HepG2 (cell line): ENCODE data around the gene OGFR. TPM values are rescaled to one million over a fixed set of nuclear protein-coding genes. Genes with fewer than 3 reads are reported as not detected.

Experiments
- AHR ChIP-seq: IDR thresholded peaks from 2 replicates; pipeline ENCODE4 v1.6.1; 2018; ENCODE audit warnings: missing genetic modification reagents, missing compliant biosample characterization
- FOXM1 ChIP-seq: sonication (generic); formaldehyde crosslinking; IDR thresholded peaks from 2 replicates; pipeline ENCODE4 v1.5.0; 2020; ENCODE audit warnings: missing genetic modification reagents
- JARID2 ChIP-seq: sonication (generic); formaldehyde crosslinking; IDR thresholded peaks from 2 replicates; pipeline ENCODE4 v1.8.1; 2023; ENCODE audit warnings: missing genetic modification reagents, inconsistent platforms; ENCODE audit not compliant: insufficient replicate concordance
- KDM5B ChIP-seq: sonication (generic); formaldehyde crosslinking; IDR thresholded peaks from 2 replicates; pipeline ENCODE4 v1.4.0; 2020; ENCODE audit warnings: missing genetic modification reagents, mild to moderate bottlenecking, borderline replicate concordance
- MAFG ChIP-seq: sonication (generic); formaldehyde crosslinking; IDR thresholded peaks from 2 replicates; pipeline ENCODE4 v1.5.1; 2020; ENCODE audit warnings: mild to moderate bottlenecking, missing genetic modification reagents
- NBN ChIP-seq: fragments of 450-650 bp; conservative IDR thresholded peaks from 2 replicates; pipeline ENCODE4 v1.6.1; 2017
- NR1H2 ChIP-seq: sonication (generic); formaldehyde crosslinking; IDR thresholded peaks from 2 replicates; pipeline ENCODE4 v1.8.1; 2022; ENCODE audit warnings: low read depth, missing genetic modification reagents, borderline replicate concordance
- PAF1 ChIP-seq: IDR thresholded peaks from 2 replicates; pipeline ENCODE4 v1.6.1; 2016; ENCODE audit warnings: missing genetic modification reagents, missing compliant biosample characterization
- POLR2G ChIP-seq: fragments of 200-400 bp; formaldehyde crosslinking; IDR thresholded peaks from 2 replicates; pipeline ENCODE4 v1.6.1; 2018; ENCODE audit warnings: mild to moderate bottlenecking, low read depth, low read length, moderate library complexity
- ZFP82 ChIP-seq: sonication (generic); formaldehyde crosslinking; IDR thresholded peaks from 2 replicates; pipeline ENCODE4 v1.5.1; 2020; ENCODE audit warnings: mild to moderate bottlenecking, missing genetic modification reagents, borderline replicate concordance
- ZNF160 ChIP-seq: sonication (generic); formaldehyde crosslinking; IDR thresholded peaks from 2 replicates; pipeline ENCODE4 v1.8.0; 2022; ENCODE audit warnings: mild to moderate bottlenecking, inconsistent platforms, missing genetic modification reagents
- ZNF256 ChIP-seq: sonication (generic); formaldehyde crosslinking; conservative IDR thresholded peaks from 2 replicates; pipeline ENCODE4 v1.4.0; 2020; ENCODE audit warnings: missing genetic modification reagents
- ZNF333 ChIP-seq: sonication (generic); formaldehyde crosslinking; IDR thresholded peaks from 2 replicates; pipeline ENCODE4 v1.4.0; 2020; ENCODE audit warnings: mild to moderate bottlenecking, missing genetic modification reagents, borderline replicate concordance
- ZNF34 ChIP-seq: sonication (generic); formaldehyde crosslinking; IDR thresholded peaks from 2 replicates; pipeline ENCODE4 v1.4.0; 2020; ENCODE audit warnings: mild to moderate bottlenecking, missing genetic modification reagents, borderline replicate concordance
- ZNF567 ChIP-seq: sonication (generic); formaldehyde crosslinking; IDR thresholded peaks from 2 replicates; pipeline ENCODE4 v1.8.1; 2023; ENCODE audit warnings: mild to moderate bottlenecking, missing genetic modification reagents, borderline replicate concordance
- ZNF777 ChIP-seq: sonication (generic); formaldehyde crosslinking; IDR thresholded peaks from 2 replicates; pipeline ENCODE4 v1.4.0; 2020; ENCODE audit warnings: missing genetic modification reagents
- ZNF879 ChIP-seq: sonication (generic); formaldehyde crosslinking; IDR thresholded peaks from 2 replicates; pipeline ENCODE4 v1.8.1; 2023; ENCODE audit warnings: missing genetic modification reagents
- ZSCAN12 ChIP-seq: sonication (generic); formaldehyde crosslinking; IDR thresholded peaks from 2 replicates; pipeline ENCODE4 v1.9.0; 2021; ENCODE audit warnings: mild to moderate bottlenecking, missing genetic modification reagents
- polyA plus RNA-seq, 8 experiments: library from polyadenylated mRNA; depleted of rRNA in 3 of 8; stranded (reverse) in 7 of 8; unstranded in 1 of 8; fragments of >200 nt; fragmentation: Illumina TruSeq in 4 of 8; extraction: Trizol in 4 of 8; gene quantifications; 2 replicates each; pipeline versions ENCODE4 v1.2.1 to v1.2.3, GENCODE V29; 2011 to 2016; ENCODE audit warnings: low read depth in 4 of 8, missing spikeins in 1 of 8, mixed read lengths in 1 of 8; ENCODE audit not compliant: insufficient read depth in 1 of 8
- total RNA-seq, 5 experiments: library from RNA; depleted of rRNA; stranded (reverse); fragments of >200 nt; fragmentation: Illumina TruSeq; extraction: Trizol; gene quantifications; 2 replicates each; pipeline ENCODE4 v1.2.3, GENCODE V29; 2016; ENCODE audit warnings: low read depth in 1 of 5
- TF ChIP-seq, protein P1 (sequence below): IDR thresholded peaks from 2 replicates; pipeline ENCODE4 v1.6.1; 2016; ENCODE audit warnings: missing compliant biosample characterization, missing genetic modification reagents, borderline replicate concordance
- TF ChIP-seq, protein P2 (sequence below): sonication (generic); formaldehyde crosslinking; IDR thresholded peaks from 2 replicates; pipeline ENCODE4 v1.8.0; 2022; ENCODE audit warnings: mild to moderate bottlenecking, missing genetic modification reagents, borderline replicate concordance
- TF ChIP-seq, protein P3 (sequence below): sonication (generic); formaldehyde crosslinking; IDR thresholded peaks from 2 replicates; pipeline ENCODE4 v1.5.0; 2020; ENCODE audit warnings: mild to moderate bottlenecking, missing genetic modification reagents
- TF ChIP-seq, protein P4 (sequence below): IDR thresholded peaks from 2 replicates; pipeline ENCODE4 v1.6.1; 2016; ENCODE audit warnings: low read depth
- TF ChIP-seq, protein P5 (sequence below): sonication (generic); formaldehyde crosslinking; IDR thresholded peaks from 2 replicates; pipeline ENCODE4 v1.4.0; 2020; ENCODE audit warnings: missing genetic modification reagents, low read depth, mild to moderate bottlenecking, borderline replicate concordance

OGFR gene
- total and polyA plus RNA-seq, 2 of the 13 experiments (the other 11 are each of a cell fraction or from before 2014, with no cell fraction given) = 47.7 to 81.8 TPM

DNA sequence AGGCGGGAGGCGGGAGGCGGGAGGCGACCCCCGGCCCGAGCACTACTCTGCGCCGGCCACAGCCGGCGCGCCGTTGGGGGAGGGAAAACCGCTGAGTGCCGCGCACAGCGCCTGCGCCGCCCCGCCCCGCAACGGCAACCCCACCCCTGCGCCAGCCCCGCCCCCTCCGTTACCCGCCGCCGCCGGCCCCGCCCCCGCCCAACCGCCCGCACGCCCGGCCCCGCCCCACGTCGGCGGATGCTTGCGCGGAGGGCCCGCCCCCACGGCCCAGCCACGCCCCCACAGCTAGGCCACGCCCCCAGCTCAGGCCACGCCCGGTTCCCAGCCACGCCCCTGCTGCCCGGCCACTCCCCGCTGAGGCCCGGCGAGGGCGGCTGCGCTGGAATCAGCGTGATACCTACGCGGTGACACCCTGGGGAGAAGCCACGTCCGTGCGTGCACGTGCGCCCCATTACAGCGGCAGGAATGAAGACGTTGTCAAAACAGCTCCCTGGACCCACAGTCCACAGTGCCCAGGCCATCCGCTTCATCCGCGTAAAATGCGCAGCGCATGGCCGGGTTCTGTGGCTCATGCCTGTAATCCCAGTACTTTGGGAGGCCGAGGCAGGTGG lies 57.2 kb downstream of the OGFR start, which contains the start of gene TCFL5 (continued):
- peak; percentile 91 for TF ChIP-seq ZNF256
- TF ChIP-seq NR1H2 = peak; percentile 52; the same call in 1 of the 2 replicates
- TF ChIP-seq KDM5B (CRISPR knock-in tag) = peak; percentile 98
- TF ChIP-seq, protein P1, sequence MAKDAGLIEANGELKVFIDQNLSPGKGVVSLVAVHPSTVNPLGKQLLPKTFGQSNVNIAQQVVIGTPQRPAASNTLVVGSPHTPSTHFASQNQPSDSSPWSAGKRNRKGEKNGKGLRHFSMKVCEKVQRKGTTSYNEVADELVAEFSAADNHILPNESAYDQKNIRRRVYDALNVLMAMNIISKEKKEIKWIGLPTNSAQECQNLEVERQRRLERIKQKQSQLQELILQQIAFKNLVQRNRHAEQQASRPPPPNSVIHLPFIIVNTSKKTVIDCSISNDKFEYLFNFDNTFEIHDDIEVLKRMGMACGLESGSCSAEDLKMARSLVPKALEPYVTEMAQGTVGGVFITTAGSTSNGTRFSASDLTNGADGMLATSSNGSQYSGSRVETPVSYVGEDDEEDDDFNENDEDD (CRISPR knock-in tag) = peak; percentile 97
- peak; percentile 93 for TF ChIP-seq JARID2
- peak; percentile 92 for TF ChIP-seq ZSCAN12 (CRISPR knock-in tag)
- no peak for TF ChIP-seq PAF1
- TF ChIP-seq ZNF333 (CRISPR knock-in tag) = peak; percentile 90; the same call in 1 of the 2 replicates
- 0 out of 2 replicates have a peak, but pooled peaks have one; percentile 54 for TF ChIP-seq ZNF879
- peak; percentile 69; the same call in 1 of the 2 replicates for TF ChIP-seq FOXM1 (CRISPR knock-in tag)
- TF ChIP-seq, protein P2, sequence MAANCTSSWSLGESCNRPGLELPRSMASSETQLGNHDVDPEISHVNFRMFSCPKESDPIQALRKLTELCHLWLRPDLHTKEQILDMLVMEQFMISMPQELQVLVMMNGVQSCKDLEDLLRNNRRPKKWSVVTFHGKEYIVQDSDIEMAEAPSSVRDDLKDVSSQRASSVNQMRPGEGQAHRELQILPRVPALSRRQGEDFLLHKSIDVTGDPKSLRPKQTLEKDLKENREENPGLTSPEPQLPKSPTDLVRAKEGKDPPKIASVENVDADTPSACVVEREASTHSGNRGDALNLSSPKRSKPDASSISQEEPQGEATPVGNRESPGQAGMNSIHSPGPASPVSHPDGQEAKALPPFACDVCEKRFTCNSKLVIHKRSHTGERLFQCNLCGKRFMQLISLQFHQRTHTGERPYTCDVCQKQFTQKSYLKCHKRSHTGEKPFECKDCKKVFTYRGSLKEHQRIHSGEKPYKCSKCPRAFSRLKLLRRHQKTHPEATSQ (CRISPR knock-in tag) = peak; percentile 70
- TF ChIP-seq, protein P3, sequence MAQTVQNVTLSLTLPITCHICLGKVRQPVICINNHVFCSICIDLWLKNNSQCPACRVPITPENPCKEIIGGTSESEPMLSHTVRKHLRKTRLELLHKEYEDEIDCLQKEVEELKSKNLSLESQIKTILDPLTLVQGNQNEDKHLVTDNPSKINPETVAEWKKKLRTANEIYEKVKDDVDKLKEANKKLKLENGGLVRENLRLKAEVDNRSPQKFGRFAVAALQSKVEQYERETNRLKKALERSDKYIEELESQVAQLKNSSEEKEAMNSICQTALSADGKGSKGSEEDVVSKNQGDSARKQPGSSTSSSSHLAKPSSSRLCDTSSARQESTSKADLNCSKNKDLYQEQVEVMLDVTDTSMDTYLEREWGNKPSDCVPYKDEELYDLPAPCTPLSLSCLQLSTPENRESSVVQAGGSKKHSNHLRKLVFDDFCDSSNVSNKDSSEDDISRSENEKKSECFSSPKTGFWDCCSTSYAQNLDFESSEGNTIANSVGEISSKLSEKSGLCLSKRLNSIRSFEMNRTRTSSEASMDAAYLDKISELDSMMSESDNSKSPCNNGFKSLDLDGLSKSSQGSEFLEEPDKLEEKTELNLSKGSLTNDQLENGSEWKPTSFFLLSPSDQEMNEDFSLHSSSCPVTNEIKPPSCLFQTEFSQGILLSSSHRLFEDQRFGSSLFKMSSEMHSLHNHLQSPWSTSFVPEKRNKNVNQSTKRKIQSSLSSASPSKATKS (CRISPR knock-in tag) = no peak
- TF ChIP-seq, protein P4, sequence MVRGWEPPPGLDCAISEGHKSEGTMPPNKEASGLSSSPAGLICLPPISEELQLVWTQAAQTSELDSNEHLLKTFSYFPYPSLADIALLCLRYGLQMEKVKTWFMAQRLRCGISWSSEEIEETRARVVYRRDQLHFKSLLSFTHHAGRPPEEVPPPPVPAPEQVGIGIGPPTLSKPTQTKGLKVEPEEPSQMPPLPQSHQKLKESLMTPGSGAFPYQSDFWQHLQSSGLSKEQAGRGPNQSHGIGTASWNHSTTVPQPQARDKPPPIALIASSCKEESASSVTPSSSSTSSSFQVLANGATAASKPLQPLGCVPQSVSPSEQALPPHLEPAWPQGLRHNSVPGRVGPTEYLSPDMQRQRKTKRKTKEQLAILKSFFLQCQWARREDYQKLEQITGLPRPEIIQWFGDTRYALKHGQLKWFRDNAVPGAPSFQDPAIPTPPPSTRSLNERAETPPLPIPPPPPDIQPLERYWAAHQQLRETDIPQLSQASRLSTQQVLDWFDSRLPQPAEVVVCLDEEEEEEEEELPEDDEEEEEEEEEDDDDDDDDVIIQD (CRISPR knock-in tag) = no peak; the same call in 1 of the 2 replicates
- no peak for TF ChIP-seq ZNF34
- TF ChIP-seq POLR2G = peak; percentile 60; the same call in 1 of the 2 replicates
- peak; percentile 90; the same call in 1 of the 2 replicates for TF ChIP-seq ZNF567 (CRISPR knock-in tag)
- TF ChIP-seq NBN = no peak
- TF ChIP-seq, protein P5, sequence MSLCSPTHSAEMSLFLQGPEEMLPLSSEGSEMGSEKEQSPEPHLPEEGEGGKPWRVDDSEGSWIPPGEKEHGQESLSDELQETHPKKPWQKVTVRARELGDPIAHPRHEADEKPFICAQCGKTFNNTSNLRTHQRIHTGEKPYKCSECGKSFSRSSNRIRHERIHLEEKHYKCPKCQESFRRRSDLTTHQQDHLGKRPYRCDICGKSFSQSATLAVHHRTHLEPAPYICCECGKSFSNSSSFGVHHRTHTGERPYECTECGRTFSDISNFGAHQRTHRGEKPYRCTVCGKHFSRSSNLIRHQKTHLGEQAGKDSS (CRISPR knock-in tag) = peak; percentile 90; the same call in 1 of the 2 replicates
- no peak for TF ChIP-seq MAFG (CRISPR knock-in tag)
- peak; percentile 97; the same call in 1 of the 2 replicates for TF ChIP-seq AHR
- peak; percentile 94 for TF ChIP-seq ZNF160 (CRISPR knock-in tag)
- peak; percentile 76; the same call in 1 of the 2 replicates for TF ChIP-seq ZFP82 (CRISPR knock-in tag)
- no peak for TF ChIP-seq ZNF777 (CRISPR knock-in tag)
